ENCODE measurements around the gene DCTN2.

Gene DCTN2

DNA sequence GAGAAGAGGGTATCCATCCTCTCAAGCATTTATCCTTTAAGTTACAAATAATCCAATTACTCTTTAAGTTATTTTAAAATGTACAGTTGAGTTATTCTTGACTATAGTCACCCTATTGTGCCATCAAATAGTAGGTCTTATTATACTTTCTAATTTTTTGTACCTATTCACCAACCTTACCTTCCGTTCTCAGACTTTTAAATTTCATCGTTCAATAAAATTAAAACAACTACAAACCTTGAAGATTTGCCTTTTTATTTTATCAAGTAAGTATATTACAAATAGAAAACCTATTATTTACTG lies 972 bp upstream of the DCTN2 start:
- H3K27ac ChIP-seq: no peak overlapping the region
- TF ChIP-seq, protein P1, sequence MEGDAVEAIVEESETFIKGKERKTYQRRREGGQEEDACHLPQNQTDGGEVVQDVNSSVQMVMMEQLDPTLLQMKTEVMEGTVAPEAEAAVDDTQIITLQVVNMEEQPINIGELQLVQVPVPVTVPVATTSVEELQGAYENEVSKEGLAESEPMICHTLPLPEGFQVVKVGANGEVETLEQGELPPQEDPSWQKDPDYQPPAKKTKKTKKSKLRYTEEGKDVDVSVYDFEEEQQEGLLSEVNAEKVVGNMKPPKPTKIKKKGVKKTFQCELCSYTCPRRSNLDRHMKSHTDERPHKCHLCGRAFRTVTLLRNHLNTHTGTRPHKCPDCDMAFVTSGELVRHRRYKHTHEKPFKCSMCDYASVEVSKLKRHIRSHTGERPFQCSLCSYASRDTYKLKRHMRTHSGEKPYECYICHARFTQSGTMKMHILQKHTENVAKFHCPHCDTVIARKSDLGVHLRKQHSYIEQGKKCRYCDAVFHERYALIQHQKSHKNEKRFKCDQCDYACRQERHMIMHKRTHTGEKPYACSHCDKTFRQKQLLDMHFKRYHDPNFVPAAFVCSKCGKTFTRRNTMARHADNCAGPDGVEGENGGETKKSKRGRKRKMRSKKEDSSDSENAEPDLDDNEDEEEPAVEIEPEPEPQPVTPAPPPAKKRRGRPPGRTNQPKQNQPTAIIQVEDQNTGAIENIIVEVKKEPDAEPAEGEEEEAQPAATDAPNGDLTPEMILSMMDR (conservative IDR thresholded peaks at IDR 0.05): no peak

DNA sequence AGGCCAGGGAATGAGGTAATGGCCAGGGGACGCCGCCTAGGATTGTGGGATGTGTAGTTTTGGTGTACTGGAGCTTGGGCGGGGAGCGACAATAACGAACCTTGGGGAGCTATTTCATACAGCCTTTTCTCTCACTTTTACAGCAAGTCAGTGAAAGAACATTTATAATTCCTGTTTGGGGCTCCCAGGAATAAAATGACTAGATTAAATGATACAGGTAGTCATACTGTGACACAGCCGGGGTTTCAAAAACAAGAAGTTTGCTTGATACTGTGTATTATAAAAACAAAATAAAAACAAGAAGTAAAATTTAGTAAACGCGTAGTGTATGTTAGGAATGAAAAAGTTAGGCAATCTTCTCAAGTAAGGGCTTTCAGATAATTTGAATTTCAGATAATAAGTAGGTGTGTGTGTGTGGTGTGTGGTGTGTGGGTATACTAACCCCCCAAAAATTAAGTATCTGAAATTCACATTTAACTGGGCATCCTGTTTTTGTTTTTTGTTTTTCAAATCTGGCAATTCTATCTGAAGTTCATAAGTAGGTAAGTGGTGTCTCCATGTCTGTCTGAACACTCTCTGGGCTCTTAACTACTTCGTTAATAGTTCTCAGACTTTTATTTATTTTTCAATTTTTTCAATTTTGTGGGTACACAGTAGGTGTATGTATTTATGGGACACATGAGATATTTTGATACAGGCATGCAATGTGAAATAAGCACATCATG lies 458 bp upstream of the DCTN2 start:
- peak overlapping the region; percentile 88 for H3K27ac ChIP-seq
- TF ChIP-seq, protein P1 (conservative IDR thresholded peaks at IDR 0.05): no peak
- no peak for TF ChIP-seq ZFX (IDR thresholded peaks at IDR 0.05)

DNA sequence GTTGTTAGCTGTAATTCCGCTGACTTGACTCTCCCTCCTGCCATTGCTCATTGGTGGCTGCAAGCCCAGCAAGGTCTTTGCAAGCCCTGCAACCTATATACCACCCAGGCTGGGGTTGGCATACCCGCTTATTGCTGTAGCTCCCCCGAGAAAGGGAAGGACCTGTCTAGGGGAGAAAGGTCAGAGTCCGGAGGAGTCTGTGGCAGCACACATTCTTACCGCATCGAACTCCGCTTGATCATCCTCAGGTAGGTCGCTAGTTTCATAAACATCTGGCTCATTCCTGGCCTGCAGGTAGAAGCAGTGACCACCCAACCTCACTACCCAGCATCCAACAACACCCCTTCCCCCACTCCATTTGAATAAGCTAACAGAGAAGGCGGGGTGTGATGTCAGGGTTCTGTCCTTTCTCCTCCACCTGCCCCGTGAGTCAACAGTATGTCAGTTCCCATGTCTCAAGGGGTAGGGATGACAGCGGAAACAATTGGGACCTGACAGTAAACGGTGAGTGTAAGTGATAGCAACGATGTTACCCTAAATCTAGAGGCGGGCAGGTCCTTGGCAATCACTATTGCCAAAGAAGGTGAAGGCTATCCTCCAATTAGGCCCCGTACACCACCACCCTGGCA lies 1.1 kb downstream of the DCTN2 start:
- peak overlapping the region; percentile 88 for H3K27ac ChIP-seq

DNA sequence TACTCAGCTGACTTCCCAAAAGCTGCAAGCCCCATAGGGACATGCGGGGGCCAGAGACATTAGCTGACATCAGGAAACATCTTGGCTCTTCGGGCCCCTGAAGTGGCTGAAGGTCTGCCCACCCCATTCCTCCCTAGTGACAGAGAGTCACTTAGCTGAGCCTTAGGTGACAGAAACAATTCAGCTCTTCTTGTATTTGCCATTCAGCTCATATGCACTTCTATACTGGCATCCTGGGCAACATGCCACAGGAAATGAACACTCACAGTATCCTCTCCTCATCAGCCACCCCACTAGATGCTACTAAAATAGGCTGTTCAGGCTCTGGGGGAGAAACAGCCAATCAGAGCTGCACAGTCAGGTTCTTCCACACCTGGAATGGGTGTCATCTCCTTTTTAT lies 3.4 kb downstream of the DCTN2 start:
- TF ChIP-seq ZFX (IDR thresholded peaks at IDR 0.05): no peak
- TF ChIP-seq, protein P1 (conservative IDR thresholded peaks at IDR 0.05): no peak
- H3K27ac ChIP-seq: no peak overlapping the region

More for the DNA sequence above, 1.1 kb downstream of the DCTN2 start:
- TF ChIP-seq ZFX (IDR thresholded peaks at IDR 0.05): no peak
- TF ChIP-seq, protein P1 (conservative IDR thresholded peaks at IDR 0.05): no peak

DNA sequence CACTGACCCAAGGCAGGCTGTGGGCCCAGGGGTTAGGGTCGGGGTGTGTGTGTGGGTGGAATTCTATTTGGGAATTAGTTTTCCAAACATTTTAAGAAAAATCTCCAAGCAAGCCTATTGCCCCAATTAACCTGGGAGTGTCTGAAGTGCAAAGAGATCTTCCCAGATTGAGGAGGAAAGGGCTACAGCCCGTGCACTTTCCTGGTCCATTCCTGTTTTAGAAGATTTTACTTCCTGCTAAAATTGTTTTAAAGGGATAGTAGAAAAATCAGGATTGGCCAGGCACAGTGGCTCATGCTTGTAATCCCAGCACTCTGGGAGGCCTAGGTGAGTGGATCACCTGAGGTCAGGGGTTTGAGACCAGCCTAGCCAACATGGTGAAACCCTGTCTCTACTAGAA lies 5.3 kb downstream of the DCTN2 start:
- H3K27ac ChIP-seq: no peak overlapping the region
- no peak for TF ChIP-seq ZFX (IDR thresholded peaks at IDR 0.05)
- TF ChIP-seq, protein P1 (conservative IDR thresholded peaks at IDR 0.05): no peak

DNA sequence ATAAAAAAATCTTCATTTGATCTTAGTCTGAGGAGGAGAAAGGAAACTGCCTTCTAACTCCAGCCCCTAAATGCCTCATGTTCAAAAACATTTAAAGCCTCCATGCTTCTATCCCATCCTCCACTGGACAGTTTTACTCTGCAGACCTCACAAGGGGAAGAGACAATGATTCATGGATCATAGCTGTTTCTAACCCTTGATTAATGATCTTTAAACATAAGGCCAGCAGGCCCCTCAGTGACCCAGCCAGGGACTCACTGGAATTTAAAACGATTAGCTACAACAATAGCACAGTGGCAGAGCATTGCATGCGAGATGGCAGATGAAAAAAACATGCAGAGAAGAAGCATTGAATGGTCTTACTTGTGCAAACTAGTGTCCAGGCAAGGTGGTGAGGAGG lies 6.0 kb downstream of the DCTN2 start:
- no peak for TF ChIP-seq ZFX (IDR thresholded peaks at IDR 0.05)
- TF ChIP-seq, protein P1 (conservative IDR thresholded peaks at IDR 0.05): no peak
- no peak overlapping the region for H3K27ac ChIP-seq

DNA sequence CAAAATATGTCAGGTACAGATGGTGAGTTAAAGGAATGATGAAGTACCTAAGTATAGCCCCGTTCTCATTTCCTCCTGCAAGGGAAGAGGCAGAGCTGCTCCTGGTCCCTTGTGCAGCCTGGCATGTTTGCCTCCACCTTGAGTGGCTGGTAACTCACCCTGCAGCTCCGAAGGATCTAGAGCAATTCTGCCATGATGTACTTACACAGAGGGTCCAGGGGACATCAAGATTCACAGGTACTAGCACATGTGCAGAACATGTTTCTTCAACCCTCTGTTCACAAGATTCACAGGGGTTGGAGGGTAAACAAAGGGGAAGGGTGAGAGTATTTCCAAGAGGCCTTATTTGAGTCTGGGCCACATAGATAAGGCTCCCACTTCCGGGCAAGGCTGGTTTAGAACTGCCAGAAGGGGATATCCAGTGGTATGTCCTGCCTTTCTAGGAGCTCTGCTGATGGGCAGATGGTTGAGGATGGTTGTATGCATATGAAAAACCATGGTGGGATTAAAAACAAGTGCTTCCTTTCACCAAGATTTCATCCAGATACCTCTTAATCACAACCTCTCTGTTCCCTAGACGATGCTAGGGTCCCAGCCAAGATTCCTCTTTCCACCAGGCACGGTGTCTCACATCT lies 7.7 kb downstream of the DCTN2 start:
- TF ChIP-seq, protein P1 (conservative IDR thresholded peaks at IDR 0.05): no peak
- TF ChIP-seq ZFX (IDR thresholded peaks at IDR 0.05): no peak

More for the DNA sequence above, 7.7 kb downstream of the DCTN2 start:
- no peak overlapping the region for H3K27ac ChIP-seq
